ENCODE measurements around the gene ZNF516.

The ZNF516 gene

GRCh38 chr18:76456823-76457222 lies 38.2 kb downstream of the ZNF516 start:
- in situ Hi-C loops (cut with MboI; ENCODE audit: low pct_unique_long_range_greater_than_20kb, low sequenced_read_pairs, unreplicated experiment) = no loop called here
- TF ChIP-seq CTCF (IDR thresholded peaks at IDR 0.05; ENCODE audit: extremely low read depth, insufficient read depth, missing control alignments) = no peak

GRCh38 chr18:76456018-76456750 lies 38.9 kb downstream of the ZNF516 start:
- TF ChIP-seq CTCF (IDR thresholded peaks at IDR 0.05; ENCODE audit: extremely low read depth, insufficient read depth, missing control alignments) = no peak
- in situ Hi-C loops (cut with MboI; ENCODE audit: low pct_unique_long_range_greater_than_20kb, low sequenced_read_pairs, unreplicated experiment) = no loop called here
- no peak for DNase-seq (ENCODE audit: low spot score)

More at GRCh38 chr18:76456823-76457222, 38.2 kb downstream of the ZNF516 start:
- no peak for DNase-seq (ENCODE audit: low spot score)

- no peak for DNase-seq (ENCODE audit: low spot score)
- TF ChIP-seq CTCF (IDR thresholded peaks at IDR 0.05; ENCODE audit: extremely low read depth, insufficient read depth, missing control alignments) = no peak
- in situ Hi-C loops (cut with MboI; ENCODE audit: low pct_unique_long_range_greater_than_20kb, low sequenced_read_pairs, unreplicated experiment) = no loop called here
Observed at GRCh38 chr18:76455003-76455676, 39.9 kb downstream of the ZNF516 start.

- no peak for TF ChIP-seq CTCF (IDR thresholded peaks at IDR 0.05; ENCODE audit: extremely low read depth, insufficient read depth, missing control alignments)
- DNase-seq (ENCODE audit: low spot score) = no peak
- in situ Hi-C loops (cut with MboI; ENCODE audit: low pct_unique_long_range_greater_than_20kb, low sequenced_read_pairs, unreplicated experiment) = no loop called here
Observed at GRCh38 chr18:76454418-76454817, 40.6 kb downstream of the ZNF516 start.

GRCh38 chr18:76453932-76454331 lies 41.1 kb downstream of the ZNF516 start:
- in situ Hi-C loops (cut with MboI; ENCODE audit: low pct_unique_long_range_greater_than_20kb, low sequenced_read_pairs, unreplicated experiment) = no loop called here
- no peak for DNase-seq (ENCODE audit: low spot score)

GRCh38 chr18:76453057-76453561 lies 41.9 kb downstream of the ZNF516 start:
- DNase-seq (ENCODE audit: low spot score) = no peak
- in situ Hi-C loops (cut with MboI; ENCODE audit: low pct_unique_long_range_greater_than_20kb, low sequenced_read_pairs, unreplicated experiment) = no loop called here

More at GRCh38 chr18:76453932-76454331, 41.1 kb downstream of the ZNF516 start:
- no peak for TF ChIP-seq CTCF (IDR thresholded peaks at IDR 0.05; ENCODE audit: extremely low read depth, insufficient read depth, missing control alignments)

More at GRCh38 chr18:76453057-76453561, 41.9 kb downstream of the ZNF516 start:
- TF ChIP-seq CTCF (IDR thresholded peaks at IDR 0.05; ENCODE audit: extremely low read depth, insufficient read depth, missing control alignments) = no peak

All from GM13977 (cell line).